Caco-2 (cell line): ENCODE results near the gene TBXAS1. TPM values are rescaled to one million over a fixed set of nuclear protein-coding genes. Genes with fewer than 3 reads are reported as not detected.

ENCODE experiments used
- BruUV-seq: library from RNA; stranded (reverse); fragments of 400-500 nt; replicated peaks from 2 replicates; lab custom pipeline; 2021; lab: Mats Ljungman, UMichigan
- CTCF ChIA-PET: fragments of 300-600 bp; sonication (Branson Sonifier 250); formaldehyde crosslinking; loops from one replicate; lab custom pipeline; 2022; ENCODE audit warnings: antibody characterized with exemption; lab: Charles Lee
- POLR2A ChIA-PET: fragments of 300-600 bp; sonication (Branson Sonifier 250); formaldehyde crosslinking; loops from one replicate; lab custom pipeline; 2022; ENCODE audit warnings: antibody characterized with exemption; lab: Charles Lee
- DNase-seq, 2 experiments: peaks; one replicate each; pipeline versions ENCODE4 v3.0.0 to v3.0.0-alpha.2; 2020 to 2022
- H3K27me3 ChIP-seq: replicated peaks from 2 replicates; pipeline ENCODE4 v1.6.0; 2011; ENCODE audit warnings: low read length; ENCODE audit not compliant: control insufficient read depth, insufficient read depth
- H3K36me3 ChIP-seq: 2 replicates; pipeline ENCODE4 v1.5.1; 2011; ENCODE audit warnings: low read length; ENCODE audit not compliant: control insufficient read depth, insufficient read depth
- H3K4me1 ChIP-seq: fragments of 250-450 bp; sonication (Bioruptor Pico); 2 replicates; pipeline ENCODE4 v1.5.1; 2020; ENCODE audit warnings: mild to moderate bottlenecking
- H3K4me3 ChIP-seq: 2 replicates; pipeline ENCODE4 v1.5.1; 2011; ENCODE audit warnings: low read depth, mild to moderate bottlenecking, control low read depth, low read length
- H3K9me3 ChIP-seq: fragments of 250-450 bp; sonication (Bioruptor Pico); 2 replicates; pipeline ENCODE4 v1.5.1; 2020; ENCODE audit warnings: mild to moderate bottlenecking, moderate library complexity
- H3K27ac Mint-ChIP-seq: one replicate; pipeline ENCODE4 v1.8.0; 2022; ENCODE audit warnings: mixed read lengths; ENCODE audit not compliant: unreplicated experiment
- H3K27me3 Mint-ChIP-seq: one replicate; pipeline ENCODE4 v1.8.0; 2022; ENCODE audit warnings: mixed read lengths; ENCODE audit not compliant: insufficient read depth, unreplicated experiment
- H3K36me3 Mint-ChIP-seq: one replicate; pipeline ENCODE4 v1.8.0; 2022; ENCODE audit warnings: mild to moderate bottlenecking, mixed read lengths; ENCODE audit not compliant: insufficient read depth, unreplicated experiment
- H3K4me1 Mint-ChIP-seq: one replicate; pipeline ENCODE4 v1.8.0; 2022; ENCODE audit warnings: low read depth, mixed read lengths; ENCODE audit not compliant: unreplicated experiment
- H3K4me3 Mint-ChIP-seq: one replicate; pipeline ENCODE4 v1.8.0; 2022; ENCODE audit warnings: mild to moderate bottlenecking, moderate library complexity, mixed read lengths; ENCODE audit not compliant: unreplicated experiment
- H3K9me3 Mint-ChIP-seq: one replicate; pipeline ENCODE4 v1.8.0; 2022; ENCODE audit warnings: mixed read lengths; ENCODE audit not compliant: unreplicated experiment
- intact Hi-C: fragments of 100-400 bp; cut with micrococcal nuclease; formaldehyde crosslinking; loops from one replicate; pipeline ENCODE4 v1.10.0; 2022; ENCODE audit not compliant: unreplicated experiment
- total RNA-seq: library from RNA; stranded (reverse); gene quantifications from 2 replicates; pipeline ENCODE4 v1.2.3, GENCODE V29; 2022
- TF ChIP-seq, protein P1 (sequence below), 2 experiments: fragments of 200-600 bp in 1 of 2; IDR thresholded peaks; 1 replicate in 1 of 2; 2 replicates in 1 of 2; pipeline versions ENCODE4 v1.5.1 to v1.8.0; 2011 to 2022; ENCODE audit warnings: antibody characterized with exemption in 1 of 2, control low read depth in 1 of 2, inconsistent platforms in 1 of 2, low read depth in 1 of 2, low read length in 1 of 2, mild to moderate bottlenecking in 1 of 2, moderate library complexity in 1 of 2; ENCODE audit not compliant: insufficient read depth in 1 of 2, severe bottlenecking in 1 of 2, unreplicated experiment in 1 of 2

The TBXAS1 gene
- total RNA-seq, 1 experiment from 2014 or later: 1.6 TPM

GRCh38 chr7:140025814-140026433 is 196.9 kb downstream of the TBXAS1 start:
- no peaks in the 10 kb centered on the region for H3K27me3 ChIP-seq
- Mint-ChIP-seq H3K27me3 (no peaks in the 10 kb centered on the region), H3K4me1 (no peaks in the 10 kb centered on the region), H3K36me3 (peaks cover 12% of the 10 kb centered on the region), H3K27ac (no peak overlapping the region), H3K4me3 (no peak overlapping the region), H3K9me3 (no peaks in the 10 kb centered on the region)
- H3K4me3 ChIP-seq: no peak overlapping the region
- DNase-seq: no peak
- TF ChIP-seq, protein P1, sequence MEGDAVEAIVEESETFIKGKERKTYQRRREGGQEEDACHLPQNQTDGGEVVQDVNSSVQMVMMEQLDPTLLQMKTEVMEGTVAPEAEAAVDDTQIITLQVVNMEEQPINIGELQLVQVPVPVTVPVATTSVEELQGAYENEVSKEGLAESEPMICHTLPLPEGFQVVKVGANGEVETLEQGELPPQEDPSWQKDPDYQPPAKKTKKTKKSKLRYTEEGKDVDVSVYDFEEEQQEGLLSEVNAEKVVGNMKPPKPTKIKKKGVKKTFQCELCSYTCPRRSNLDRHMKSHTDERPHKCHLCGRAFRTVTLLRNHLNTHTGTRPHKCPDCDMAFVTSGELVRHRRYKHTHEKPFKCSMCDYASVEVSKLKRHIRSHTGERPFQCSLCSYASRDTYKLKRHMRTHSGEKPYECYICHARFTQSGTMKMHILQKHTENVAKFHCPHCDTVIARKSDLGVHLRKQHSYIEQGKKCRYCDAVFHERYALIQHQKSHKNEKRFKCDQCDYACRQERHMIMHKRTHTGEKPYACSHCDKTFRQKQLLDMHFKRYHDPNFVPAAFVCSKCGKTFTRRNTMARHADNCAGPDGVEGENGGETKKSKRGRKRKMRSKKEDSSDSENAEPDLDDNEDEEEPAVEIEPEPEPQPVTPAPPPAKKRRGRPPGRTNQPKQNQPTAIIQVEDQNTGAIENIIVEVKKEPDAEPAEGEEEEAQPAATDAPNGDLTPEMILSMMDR (IDR thresholded peaks at IDR 0.05; ENCODE audit: insufficient read depth in 1 of 2, low read depth in 1 of 2, low read length in 1 of 2, severe bottlenecking in 1 of 2, unreplicated experiment in 1 of 2): no peak
- no peaks in the 10 kb centered on the region for H3K9me3 ChIP-seq
- ChIA-PET POLR2A (no interaction called here), CTCF (no interaction called here)
- BruUV-seq: no TSS peak
- H3K36me3 ChIP-seq: no peaks in the 10 kb centered on the region
- H3K4me1 ChIP-seq: no peaks in the 10 kb centered on the region
- intact Hi-C loops: no loop called here

DNA sequence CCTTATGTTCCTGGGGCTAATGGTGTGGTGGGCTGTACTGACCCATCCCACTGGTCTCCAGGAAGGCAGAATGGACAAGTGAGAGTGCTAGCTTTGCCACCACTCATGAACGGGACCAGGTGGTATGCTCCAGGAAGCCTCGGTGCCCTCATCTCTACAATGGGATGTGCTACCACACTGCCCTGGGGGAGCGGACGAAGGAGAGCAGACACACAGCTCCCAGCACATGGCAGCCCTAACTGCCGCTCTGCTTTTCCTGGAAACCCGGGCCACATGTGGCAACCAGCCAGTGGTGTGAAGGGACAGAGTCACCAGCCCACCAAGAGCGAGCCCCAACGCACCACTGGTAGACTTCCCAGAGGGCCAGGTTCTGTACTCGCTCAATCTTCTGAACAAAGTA is 197.9 kb downstream of the TBXAS1 start:
- no peaks in the 10 kb centered on the region for H3K27me3 Mint-ChIP-seq
- no peaks in the 10 kb centered on the region for H3K9me3 Mint-ChIP-seq
- no peak overlapping the region for H3K4me3 Mint-ChIP-seq
- DNase-seq: no peak
- Histone ChIP-seq H3K4me1 (no peaks in the 10 kb centered on the region), H3K27me3 (no peaks in the 10 kb centered on the region), H3K36me3 (no peaks in the 10 kb centered on the region; the same call in 1 of the 2 replicates), H3K4me3 (no peak overlapping the region), H3K9me3 (no peaks in the 10 kb centered on the region)
- ChIA-PET CTCF (no interaction called here), POLR2A (no interaction called here)
- no peak overlapping the region for H3K27ac Mint-ChIP-seq
- H3K36me3 Mint-ChIP-seq: peaks cover 6% of the 10 kb centered on the region
- BruUV-seq: no TSS peak
- H3K4me1 Mint-ChIP-seq: no peaks in the 10 kb centered on the region
- TF ChIP-seq, protein P1 (IDR thresholded peaks at IDR 0.05; ENCODE audit: insufficient read depth in 1 of 2, low read depth in 1 of 2, low read length in 1 of 2, severe bottlenecking in 1 of 2, unreplicated experiment in 1 of 2): no peak
- intact Hi-C loops: no loop called here

DNA sequence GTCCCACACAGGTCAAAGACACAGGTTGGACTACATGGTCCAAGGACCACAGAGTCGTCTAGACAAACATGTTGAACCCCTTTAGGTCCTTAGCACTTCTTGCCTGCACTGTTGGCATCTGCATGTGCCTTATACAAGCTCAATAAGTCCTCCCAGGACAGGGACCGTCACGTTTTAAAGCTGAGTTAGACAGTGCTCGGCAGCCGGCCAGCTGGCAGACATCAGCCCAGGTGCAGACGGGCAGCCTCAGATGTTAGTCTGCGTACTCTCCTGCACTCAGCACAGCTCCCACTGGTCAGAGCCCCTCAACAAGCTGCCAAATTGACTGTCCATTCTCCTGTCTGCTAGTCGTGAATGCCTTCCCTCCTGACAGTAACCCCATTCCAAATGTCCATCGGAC is 198.8 kb downstream of the TBXAS1 start:
- intact Hi-C loops: no loop called here
- no TSS peak for BruUV-seq
- no peak for DNase-seq
- no peaks in the 10 kb centered on the region; the same call in 1 of the 2 replicates for H3K36me3 ChIP-seq
- H3K27me3 ChIP-seq: no peaks in the 10 kb centered on the region
- ChIA-PET CTCF (no interaction called here), POLR2A (interaction anchor here (0.6 kb wide), 1 partner anchor 797 kb away, joined by 3 read pairs; no protein-coding TSS in a partner anchor)
- TF ChIP-seq, protein P1 (IDR thresholded peaks at IDR 0.05; ENCODE audit: insufficient read depth in 1 of 2, low read depth in 1 of 2, low read length in 1 of 2, severe bottlenecking in 1 of 2, unreplicated experiment in 1 of 2): no peak
- Mint-ChIP-seq H3K36me3 (peaks cover 6% of the 10 kb centered on the region), H3K27me3 (no peaks in the 10 kb centered on the region), H3K9me3 (no peaks in the 10 kb centered on the region), H3K27ac (no peak overlapping the region), H3K4me3 (no peak overlapping the region), H3K4me1 (no peaks in the 10 kb centered on the region)
- no peaks in the 10 kb centered on the region for H3K9me3 ChIP-seq
- H3K4me3 ChIP-seq: no peak overlapping the region
- H3K4me1 ChIP-seq: no peaks in the 10 kb centered on the region
